Esophagus muscularis mucosa (tissue), 4 donors: ENCODE data around the gene SNCB. TPM values are rescaled to one million over a fixed set of nuclear protein-coding genes. Genes with fewer than 3 reads are reported as not detected.

Source experiments
- DNase-seq: peaks from one replicate; pipeline ENCODE4 v3.0.0-alpha.2; 2017; ENCODE audit errors: extremely low spot score
- H3K27ac ChIP-seq, 4 donors: fragments of 200-600 bp; sonication (generic); replicated peaks in 1 of 4; 1 replicate in 3 of 4; 2 replicates in 1 of 4; pipeline ENCODE4 v1.5.1; 2016 to 2019; ENCODE audit warnings: mild to moderate bottlenecking in 1 of 4
- H3K27me3 ChIP-seq, 4 donors: fragments of 200-600 bp; sonication (generic); one replicate each; pipeline versions ENCODE4 v1.5.1 to v1.6.0; 2016 to 2019
- H3K36me3 ChIP-seq, 4 donors: fragments of 200-600 bp; sonication (generic); one replicate each; pipeline ENCODE4 v1.5.1; 2016 to 2019
- H3K4me1 ChIP-seq, 4 donors: fragments of 200-600 bp; sonication (generic); one replicate each; pipeline ENCODE4 v1.5.1; 2016 to 2019
- H3K4me3 ChIP-seq, 4 donors: fragments of 200-600 bp; sonication (generic); 1 replicate in 2 of 4; 2 replicates in 2 of 4; pipeline ENCODE4 v1.5.1; 2016 to 2019; ENCODE audit warnings: mild to moderate bottlenecking in 4 of 4, moderate library complexity in 1 of 4
- H3K9me3 ChIP-seq, 4 donors: fragments of 200-600 bp; sonication (generic); 1 replicate in 3 of 4; 2 replicates in 1 of 4; pipeline ENCODE4 v1.5.1; 2016 to 2019
- CTCF ChIP-seq, 3 experiments: fragments of 200-600 bp in 2 of 3; fragments of 450-650 bp in 1 of 3; sonication (generic) in 2 of 3; IDR thresholded peaks; one replicate each; pipeline ENCODE4 v1.5.1; 2017 to 2019; ENCODE audit warnings: antibody characterized with exemption in 3 of 3, mild to moderate bottlenecking in 2 of 3, moderate library complexity in 1 of 3
- EP300 ChIP-seq: sonication (generic); formaldehyde crosslinking; IDR thresholded peaks from one replicate; pipeline ENCODE4 v1.6.1; 2017; ENCODE audit warnings: antibody characterized with exemption
- POLR2A ChIP-seq: fragments of 450-650 bp; IDR thresholded peaks from one replicate; pipeline ENCODE4 v1.6.1; 2017; ENCODE audit warnings: antibody characterized with exemption, moderate library complexity, mild to moderate bottlenecking, low read depth
- POLR2AphosphoS5 ChIP-seq, 2 donors: sonication (generic); formaldehyde crosslinking; IDR thresholded peaks; one replicate each; pipeline ENCODE4 v1.6.1; 2017; ENCODE audit warnings: antibody characterized with exemption in 2 of 2
- WGBS: methylation state at CpG from one replicate; pipeline ENCODE4 v1.1.5; 2018; 5-methylcytosine and 5-hydroxymethylcytosine counted together
- intact Hi-C: fragments of 100-400 bp; cut with DNase I; formaldehyde crosslinking; loops from one replicate; pipeline ENCODE4 v1.15.1; 2023
- total RNA-seq, 4 donors: library from RNA; depleted of rRNA; stranded (reverse); fragments of >200 nt; gene quantifications; one replicate each; pipeline versions ENCODE4 v1.1.0 to v1.2.1, GENCODE V29; 2016

SNCB gene
- total RNA-seq, 4 donors from 2014 or later = not detected

- no peak overlapping the region for H3K27ac ChIP-seq
- DNase-seq = no peak
- no peaks in the 10 kb centered on the region for H3K36me3 ChIP-seq
- intact Hi-C loops = no loop called here
- H3K4me3 ChIP-seq = no peak overlapping the region
- peaks cover 0 to 96% (median 40%) of the 10 kb centered on the region in 4 donors for H3K27me3 ChIP-seq
- peaks cover 17 to 27% (median 22%) of the 10 kb centered on the region in 4 donors for H3K4me1 ChIP-seq
- H3K9me3 ChIP-seq = no peaks in the 10 kb centered on the region
- WGBS = 48% methylated on average over 18 of the region's 25 CpGs
- TF ChIP-seq POLR2A (no peak), EP300 (no peak), POLR2AphosphoS5 (IDR thresholded peaks at IDR 0.05) (no peak), CTCF (IDR thresholded peaks at IDR 0.05) (no peak)
Measured at GRCh38 chr5:176625966-176626875, 4.1 kb downstream of the SNCB start.

DNA sequence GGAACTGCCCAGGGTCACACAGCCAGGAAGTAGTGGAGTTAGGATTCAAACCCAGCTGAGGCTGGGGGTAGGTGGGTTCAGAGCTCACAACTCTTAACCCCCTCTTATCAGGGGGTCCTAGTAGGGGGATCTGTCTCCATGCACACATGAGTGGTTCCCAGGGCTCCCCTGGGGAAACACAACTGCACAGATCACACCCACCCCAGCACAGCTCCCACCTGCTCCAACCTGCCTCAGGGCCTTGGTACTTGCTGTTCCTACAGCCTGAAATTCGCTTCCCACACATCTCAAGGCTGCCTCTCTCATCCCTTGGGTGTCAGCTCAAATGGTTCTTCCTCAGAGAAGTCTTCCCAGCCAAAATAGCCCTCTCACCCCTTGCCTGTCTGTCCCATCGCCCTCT is 4.8 kb downstream of the SNCB start:
- intact Hi-C loops = no loop called here
- peaks cover 19 to 29% (median 24%) of the 10 kb centered on the region in 4 donors for H3K4me1 ChIP-seq
- peaks cover 0 to 96% (median 44%) of the 10 kb centered on the region in 4 donors for H3K27me3 ChIP-seq
- no peak for DNase-seq
- H3K27ac ChIP-seq = no peak overlapping the region
- no peaks in the 10 kb centered on the region for H3K36me3 ChIP-seq
- no peak overlapping the region for H3K4me3 ChIP-seq
- 65% methylated on average over 2 of the region's 2 CpGs for WGBS
- TF ChIP-seq POLR2AphosphoS5 (IDR thresholded peaks at IDR 0.05) (no peak), POLR2A (no peak), EP300 (no peak), CTCF (IDR thresholded peaks at IDR 0.05) (no peak)
- H3K9me3 ChIP-seq = no peaks in the 10 kb centered on the region

GRCh38 chr5:176624938-176625337 is 5.4 kb downstream of the SNCB start:
- intact Hi-C loops = no loop called here
- DNase-seq = no peak
- H3K4me1 ChIP-seq = peaks cover 21 to 29% (median 24%) of the 10 kb centered on the region in 4 donors
- H3K27ac ChIP-seq = no peak overlapping the region
- no peaks in the 10 kb centered on the region for H3K9me3 ChIP-seq
- no peaks in the 10 kb centered on the region for H3K36me3 ChIP-seq
- 79% methylated on average over 8 of the region's 9 CpGs for WGBS
- TF ChIP-seq POLR2A = no peak
- TF ChIP-seq CTCF (IDR thresholded peaks at IDR 0.05) = no peak
- TF ChIP-seq EP300 = no peak
- no peak for TF ChIP-seq POLR2AphosphoS5 (IDR thresholded peaks at IDR 0.05)
- H3K4me3 ChIP-seq = no peak overlapping the region
- peaks cover 2 to 96% (median 45%) of the 10 kb centered on the region in 4 donors for H3K27me3 ChIP-seq

DNA sequence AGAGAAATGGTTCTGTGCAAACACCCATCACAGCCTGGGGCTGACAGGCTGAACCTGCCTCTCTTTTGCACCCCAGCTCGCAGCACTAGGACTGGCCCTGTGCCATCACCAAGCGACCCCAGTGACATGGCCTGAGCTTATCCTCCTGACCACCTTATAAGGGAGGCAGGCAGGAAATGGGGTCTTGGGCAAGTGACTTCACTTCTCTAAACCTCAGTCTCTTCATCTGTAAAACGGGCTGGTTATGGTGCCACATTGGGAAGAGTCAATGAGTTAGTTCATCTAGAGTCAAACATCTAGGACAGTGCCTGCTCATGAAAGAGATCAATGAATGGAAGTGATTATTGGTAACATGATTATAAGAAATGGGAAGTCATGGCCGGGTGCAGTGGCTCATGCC is 6.2 kb downstream of the SNCB start:
- 69% methylated on average over 4 of the region's 4 CpGs for WGBS
- Histone ChIP-seq H3K4me1 (peaks cover 21 to 29% (median 24%) of the 10 kb centered on the region in 4 donors), H3K9me3 (no peaks in the 10 kb centered on the region), H3K4me3 (no peak overlapping the region), H3K27ac (no peak overlapping the region), H3K27me3 (peaks cover 6 to 96% (median 45%) of the 10 kb centered on the region in 4 donors), H3K36me3 (no peaks in the 10 kb centered on the region)
- TF ChIP-seq CTCF (IDR thresholded peaks at IDR 0.05) (no peak), EP300 (no peak), POLR2AphosphoS5 (IDR thresholded peaks at IDR 0.05) (no peak), POLR2A (no peak)
- no peak for DNase-seq
- intact Hi-C loops = no loop called here
